ENCODE results near the gene CFDP1. TPM values are rescaled to one million over a fixed set of nuclear protein-coding genes. Genes with fewer than 3 reads are reported as not detected.

Gene CFDP1
- total and polyA plus RNA-seq, 2 donors (not counting 1 experiment from before 2014, with no cell fraction given), result 6.3 to 42.8 TPM

GRCh38 chr16:75288181-75288580 lies 145.1 kb downstream of the CFDP1 start:
- no peak overlapping the region for H3K4me2 ChIP-seq (replicated peaks; ENCODE audit: low read depth, low read length, poor library complexity, severe bottlenecking)
- POLR2A ChIA-PET, result no interaction called here
- H2AFZ ChIP-seq (ENCODE audit: insufficient read depth, low read depth, low read length, poor library complexity, severe bottlenecking), result no peak overlapping the region
- H4K20me1 ChIP-seq (ENCODE audit: control insufficient read depth, insufficient read depth, low read length, poor library complexity, severe bottlenecking), result no peaks in the 10 kb centered on the region
- Mint-ChIP-seq H3K9me3 (ENCODE audit: insufficient read depth) (no peaks in the 10 kb centered on the region), H3K27ac (no peak overlapping the region), H3K4me3 (no peak overlapping the region), H3K27me3 (no peaks in the 10 kb centered on the region), H3K4me1 (no peaks in the 10 kb centered on the region)
- no peak overlapping the region for H3K4me3 ChIP-seq (ENCODE audit: control extremely low read depth in 1 of 5, extremely low read depth in 1 of 5, insufficient read depth in 1 of 5, low read depth in 2 of 5, low read length in 4 of 5)
- no peak overlapping the region for H3K9ac ChIP-seq (ENCODE audit: low read length)
- no peaks in the 10 kb centered on the region for H3K79me2 ChIP-seq (ENCODE audit: control insufficient read depth, insufficient read depth, low read length)
- H3K4me1 ChIP-seq (ENCODE audit: control insufficient read depth in 2 of 2, insufficient read depth in 2 of 2, low read length in 2 of 2), result no peaks in the 10 kb centered on the region
- 88% methylated on average over 3 of the region's 7 CpGs for WGBS (ENCODE audit: insufficient coverage)
- no peak overlapping the region for H3K27ac ChIP-seq (ENCODE audit: low read length in 2 of 2)
- DNase-seq, result no peak
- no peak for ATAC-seq (ENCODE audit: low read depth)
- H3K36me3 ChIP-seq (replicated peaks in 1 of 2; ENCODE audit: control extremely low read depth in 1 of 2, control insufficient read depth in 1 of 2, extremely low read depth in 1 of 2, insufficient read depth in 2 of 2, low read length in 1 of 2), result peaks cover 0 to 4% of the 10 kb centered on the region in 2 experiments
- H3K9me3 ChIP-seq (ENCODE audit: control extremely low read depth in 1 of 3, control insufficient read depth in 2 of 3, insufficient read depth in 1 of 3, low read length in 2 of 3), result peaks cover 0 to 6% (median 0%) of the 10 kb centered on the region in 3 donors
- intact Hi-C loops (cut with micrococcal nuclease), result no loop called here
- H3K27me3 ChIP-seq (replicated peaks in 1 of 4; ENCODE audit: control extremely low read depth in 1 of 4, control insufficient read depth in 3 of 4, insufficient read depth in 4 of 4, low read length in 3 of 4), result peaks cover 0 to 4% (median 0%) of the 10 kb centered on the region in 4 experiments
- TF ChIP-seq EZH2 (IDR thresholded peaks at IDR 0.05; ENCODE audit: borderline replicate concordance, insufficient read depth, low read depth, low read length, poor library complexity, severe bottlenecking) (no peak), CTCF (IDR thresholded peaks at IDR 0.05) (no peak)
- CTCF ChIA-PET, result no interaction called here

GRCh38 chr16:75287708-75288107 lies 145.6 kb downstream of the CFDP1 start:
- DNase-seq (no peak), ATAC-seq (ENCODE audit: low read depth) (no peak)
- Histone ChIP-seq H3K27ac (ENCODE audit: low read length in 2 of 2) (no peak overlapping the region), H3K4me2 (replicated peaks; ENCODE audit: low read depth, low read length, poor library complexity, severe bottlenecking) (no peak overlapping the region), H3K9me3 (ENCODE audit: control extremely low read depth in 1 of 3, control insufficient read depth in 2 of 3, insufficient read depth in 1 of 3, low read length in 2 of 3) (peaks cover 0 to 6% (median 0%) of the 10 kb centered on the region in 3 donors), H3K36me3 (replicated peaks in 1 of 2; ENCODE audit: control extremely low read depth in 1 of 2, control insufficient read depth in 1 of 2, extremely low read depth in 1 of 2, insufficient read depth in 2 of 2, low read length in 1 of 2) (peaks cover 0 to 4% of the 10 kb centered on the region in 2 experiments), H2AFZ (ENCODE audit: insufficient read depth, low read depth, low read length, poor library complexity, severe bottlenecking) (no peak overlapping the region), H3K4me3 (ENCODE audit: control extremely low read depth in 1 of 5, extremely low read depth in 1 of 5, insufficient read depth in 1 of 5, low read depth in 2 of 5, low read length in 4 of 5) (no peak overlapping the region), H3K27me3 (replicated peaks in 1 of 4; ENCODE audit: control extremely low read depth in 1 of 4, control insufficient read depth in 3 of 4, insufficient read depth in 4 of 4, low read length in 3 of 4) (peaks cover 0 to 4% (median 0%) of the 10 kb centered on the region in 4 experiments), H3K9ac (ENCODE audit: low read length) (no peak overlapping the region), H4K20me1 (ENCODE audit: control insufficient read depth, insufficient read depth, low read length, poor library complexity, severe bottlenecking) (no peaks in the 10 kb centered on the region), H3K79me2 (ENCODE audit: control insufficient read depth, insufficient read depth, low read length) (no peaks in the 10 kb centered on the region), H3K4me1 (ENCODE audit: control insufficient read depth in 2 of 2, insufficient read depth in 2 of 2, low read length in 2 of 2) (no peaks in the 10 kb centered on the region)
- Mint-ChIP-seq H3K27me3 (no peaks in the 10 kb centered on the region), H3K9me3 (ENCODE audit: insufficient read depth) (no peaks in the 10 kb centered on the region), H3K4me3 (no peak overlapping the region), H3K4me1 (no peaks in the 10 kb centered on the region), H3K27ac (no peak overlapping the region)
- TF ChIP-seq CTCF (IDR thresholded peaks at IDR 0.05), result no peak
- TF ChIP-seq EZH2 (IDR thresholded peaks at IDR 0.05; ENCODE audit: borderline replicate concordance, insufficient read depth, low read depth, low read length, poor library complexity, severe bottlenecking), result no peak
- intact Hi-C loops (cut with micrococcal nuclease), result no loop called here
- 100% methylated on average over 5 of the region's 5 CpGs for WGBS (ENCODE audit: insufficient coverage)
- ChIA-PET POLR2A (no interaction called here), CTCF (no interaction called here)

Measured in B cell (primary cell).